Measurements from ENCODE around the gene OBP2B. TPM values are rescaled to one million over a fixed set of nuclear protein-coding genes. Genes with fewer than 3 reads are reported as not detected.
A peak's percentile ranks its signal among the peaks of the same experiment; 100 is the strongest.

Gene OBP2B
- total RNA-seq, 2 donors from 2014 or later: not detected

DNA sequence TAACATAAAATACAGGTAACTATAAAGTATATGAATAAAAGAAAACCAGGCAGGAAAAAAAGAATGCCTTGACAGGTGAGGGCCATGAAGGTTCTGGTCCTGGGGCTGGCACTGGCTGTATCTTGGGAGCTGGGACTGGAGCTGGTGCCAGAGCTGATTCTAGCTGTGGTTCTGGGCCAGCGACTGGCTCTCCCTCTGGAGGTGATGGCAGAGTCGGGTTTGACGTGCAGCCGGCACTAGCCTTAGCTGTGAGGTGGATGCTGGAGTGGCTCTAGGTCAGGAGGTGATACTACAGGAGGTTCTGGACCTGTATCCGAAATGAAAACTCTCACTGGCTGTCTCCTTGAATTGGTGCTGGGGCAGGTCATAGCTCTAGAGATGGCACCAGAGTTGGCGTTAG, 22.3 kb downstream of the OBP2B start:
- Histone ChIP-seq H3K27ac (no peak overlapping the region), H3K27me3 (no peaks in the 10 kb centered on the region), H3K36me3 (replicated peaks in 1 of 2; ENCODE audit: insufficient read depth in 1 of 2, low read depth in 2 of 2) (no peaks in the 10 kb centered on the region), H3K9me3 (no peaks in the 10 kb centered on the region), H3K4me1 (no peaks in the 10 kb centered on the region), H3K4me3 (no peak overlapping the region)
- WGBS, 2 donors: 83 to 90% methylated on average over 4 to 6 of the region's 6 CpGs
- DNase-seq: no peak
- TF ChIP-seq POLR2A (IDR thresholded peaks at IDR 0.05): no peak
- TF ChIP-seq, protein P1, sequence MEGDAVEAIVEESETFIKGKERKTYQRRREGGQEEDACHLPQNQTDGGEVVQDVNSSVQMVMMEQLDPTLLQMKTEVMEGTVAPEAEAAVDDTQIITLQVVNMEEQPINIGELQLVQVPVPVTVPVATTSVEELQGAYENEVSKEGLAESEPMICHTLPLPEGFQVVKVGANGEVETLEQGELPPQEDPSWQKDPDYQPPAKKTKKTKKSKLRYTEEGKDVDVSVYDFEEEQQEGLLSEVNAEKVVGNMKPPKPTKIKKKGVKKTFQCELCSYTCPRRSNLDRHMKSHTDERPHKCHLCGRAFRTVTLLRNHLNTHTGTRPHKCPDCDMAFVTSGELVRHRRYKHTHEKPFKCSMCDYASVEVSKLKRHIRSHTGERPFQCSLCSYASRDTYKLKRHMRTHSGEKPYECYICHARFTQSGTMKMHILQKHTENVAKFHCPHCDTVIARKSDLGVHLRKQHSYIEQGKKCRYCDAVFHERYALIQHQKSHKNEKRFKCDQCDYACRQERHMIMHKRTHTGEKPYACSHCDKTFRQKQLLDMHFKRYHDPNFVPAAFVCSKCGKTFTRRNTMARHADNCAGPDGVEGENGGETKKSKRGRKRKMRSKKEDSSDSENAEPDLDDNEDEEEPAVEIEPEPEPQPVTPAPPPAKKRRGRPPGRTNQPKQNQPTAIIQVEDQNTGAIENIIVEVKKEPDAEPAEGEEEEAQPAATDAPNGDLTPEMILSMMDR (IDR thresholded peaks at IDR 0.05): no peak
- no peak for ATAC-seq
- intact Hi-C loops (cut with DNase I): loop anchor here (5.0 to 10.0 kb wide), 2 partner anchors 138 to 301 kb away; no protein-coding TSS in a partner anchor

DNA sequence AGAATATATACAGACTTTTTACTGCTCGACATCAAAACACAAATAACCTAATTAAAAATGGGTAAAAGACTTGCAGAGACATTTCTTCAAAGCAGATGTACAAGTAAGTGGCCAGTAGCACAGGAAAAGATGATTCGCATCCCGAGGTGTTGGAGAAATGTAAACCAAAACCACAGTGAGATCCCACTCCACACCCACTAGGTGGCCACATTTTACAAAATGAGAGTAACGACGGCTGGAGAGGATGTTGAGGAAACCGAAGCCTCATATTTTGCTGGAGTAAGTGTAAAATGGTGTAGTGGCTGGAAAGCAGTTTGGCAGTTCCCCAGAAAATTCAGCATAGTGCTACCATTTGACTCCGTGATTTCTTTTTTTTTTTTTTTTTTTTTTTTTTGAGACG, 24.1 kb downstream of the OBP2B start:
- TF ChIP-seq POLR2A (IDR thresholded peaks at IDR 0.05): no peak
- TF ChIP-seq, protein P1 (IDR thresholded peaks at IDR 0.05): peak in 6 of 7 experiments; percentile 43 to 67 (median 60)
- H3K36me3 ChIP-seq (replicated peaks in 1 of 2; ENCODE audit: insufficient read depth in 1 of 2, low read depth in 2 of 2): no peaks in the 10 kb centered on the region
- no peaks in the 10 kb centered on the region for H3K27me3 ChIP-seq
- no peaks in the 10 kb centered on the region for H3K9me3 ChIP-seq
- H3K4me3 ChIP-seq: no peak overlapping the region
- peak; percentile 77 for ATAC-seq
- peak; percentile 38 to 65 (median 50) for DNase-seq
- H3K4me1 ChIP-seq: no peaks in the 10 kb centered on the region
- intact Hi-C loops (cut with DNase I): loop anchor here (5.0 to 10.0 kb wide), 2 partner anchors 140 to 302 kb away; no protein-coding TSS in a partner anchor
- 2 to 16% methylated on average over 7 to 8 of the region's 8 CpGs for WGBS, 2 donors
- H3K27ac ChIP-seq: no peak overlapping the region

DNA sequence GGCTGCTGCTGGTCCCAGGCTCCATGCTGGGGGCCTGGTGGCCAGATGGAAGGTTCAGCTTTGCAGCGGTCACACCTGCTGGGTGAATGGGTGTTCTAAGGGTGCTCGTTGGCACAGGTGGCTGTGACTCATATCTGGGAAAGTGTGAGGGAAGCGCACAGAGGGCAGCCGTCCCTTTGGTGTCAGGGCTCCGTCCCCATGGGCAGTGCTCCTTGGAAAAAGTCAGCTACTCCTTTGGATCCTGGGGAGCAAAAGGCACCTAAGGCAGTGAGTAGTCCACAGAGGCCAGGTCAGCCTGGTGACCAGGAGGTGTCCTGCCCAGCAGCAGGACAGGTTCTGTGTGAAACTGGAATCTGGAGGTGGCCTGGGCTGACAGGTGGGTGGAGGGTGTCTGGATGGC, 26.9 kb downstream of the OBP2B start:
- intact Hi-C loops (cut with DNase I): loop anchor here (10.0 kb wide), 1 partner anchor 143 kb away; no protein-coding TSS in a partner anchor
- Histone ChIP-seq H3K36me3 (replicated peaks in 1 of 2; ENCODE audit: insufficient read depth in 1 of 2, low read depth in 2 of 2) (no peaks in the 10 kb centered on the region), H3K4me1 (no peaks in the 10 kb centered on the region), H3K9me3 (no peaks in the 10 kb centered on the region), H3K27ac (no peak overlapping the region), H3K27me3 (no peaks in the 10 kb centered on the region), H3K4me3 (no peak overlapping the region)
- 54 to 75% methylated on average over 3 to 5 of the region's 5 CpGs for WGBS, 2 donors
- ATAC-seq: no peak
- DNase-seq: no peak
- TF ChIP-seq, protein P1 (IDR thresholded peaks at IDR 0.05): no peak
- TF ChIP-seq POLR2A (IDR thresholded peaks at IDR 0.05): no peak

DNA sequence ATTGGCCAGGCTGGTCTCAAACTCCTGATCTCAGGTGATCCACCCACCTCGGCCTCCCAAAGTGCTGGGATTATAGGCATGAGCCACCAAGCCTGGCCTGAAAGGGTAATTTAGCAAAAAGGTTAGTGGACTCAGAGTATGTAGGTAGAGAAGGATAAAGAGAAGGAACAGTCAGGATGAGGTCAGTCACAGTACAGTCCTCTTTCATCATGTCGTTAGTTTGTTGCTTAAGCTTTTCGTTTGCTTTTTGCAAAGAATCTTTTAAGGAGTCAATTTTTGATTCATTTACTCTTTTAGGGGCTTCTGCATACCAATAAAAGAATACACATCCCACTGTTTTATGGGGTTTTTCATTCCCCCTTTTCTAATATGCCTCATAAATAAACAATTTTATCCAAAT, 27.5 kb downstream of the OBP2B start:
- no peak for ATAC-seq
- intact Hi-C loops (cut with DNase I): loop anchor here (10.0 kb wide), 1 partner anchor 143 kb away; no protein-coding TSS in a partner anchor
- no peak for DNase-seq
- Histone ChIP-seq H3K36me3 (replicated peaks in 1 of 2; ENCODE audit: insufficient read depth in 1 of 2, low read depth in 2 of 2) (no peaks in the 10 kb centered on the region), H3K4me3 (no peak overlapping the region), H3K27me3 (no peaks in the 10 kb centered on the region), H3K27ac (no peak overlapping the region), H3K9me3 (no peaks in the 10 kb centered on the region), H3K4me1 (no peaks in the 10 kb centered on the region)
- 67 to 72% methylated on average over 3 of the region's 3 CpGs for WGBS, 2 donors
- TF ChIP-seq POLR2A (IDR thresholded peaks at IDR 0.05): no peak
- TF ChIP-seq, protein P1 (IDR thresholded peaks at IDR 0.05): no peak

DNA sequence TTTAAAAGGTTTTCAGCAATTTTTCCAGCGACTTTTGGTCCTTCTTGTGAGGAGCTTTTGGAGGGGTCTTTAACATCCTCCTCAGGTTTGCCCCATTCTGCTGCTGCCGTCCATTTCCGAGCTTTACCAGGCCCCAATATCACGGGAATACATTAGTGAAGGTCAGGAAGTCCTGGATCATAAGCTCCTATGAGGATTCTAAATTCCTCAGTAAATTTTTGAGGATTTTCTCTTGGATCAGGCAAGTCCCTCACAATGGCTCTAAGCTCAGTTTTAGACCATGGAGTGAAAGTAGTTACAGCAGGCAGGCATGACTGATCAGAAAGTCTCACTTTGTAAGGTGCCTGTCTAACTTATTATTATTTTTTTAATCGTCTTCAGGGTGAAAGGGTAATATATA, 28.1 kb downstream of the OBP2B start:
- TF ChIP-seq POLR2A (IDR thresholded peaks at IDR 0.05): no peak
- TF ChIP-seq, protein P1 (IDR thresholded peaks at IDR 0.05): no peak
- intact Hi-C loops (cut with DNase I): loop anchor here (10.0 kb wide), 1 partner anchor 144 kb away; no protein-coding TSS in a partner anchor
- no peaks in the 10 kb centered on the region for H3K4me1 ChIP-seq
- DNase-seq: peak in 1 of 4 donors; percentile 2
- ATAC-seq: no peak
- H3K27me3 ChIP-seq: no peaks in the 10 kb centered on the region
- no peak overlapping the region for H3K27ac ChIP-seq
- H3K4me3 ChIP-seq: no peak overlapping the region
- no peaks in the 10 kb centered on the region for H3K9me3 ChIP-seq
- WGBS, 2 donors: 67 to 68% methylated on average over 5 of the region's 5 CpGs
- no peaks in the 10 kb centered on the region for H3K36me3 ChIP-seq (replicated peaks in 1 of 2; ENCODE audit: insufficient read depth in 1 of 2, low read depth in 2 of 2)

All from body of pancreas (tissue), 4 donors.